Memory B cell (primary cell): ENCODE data around the gene MTUS2.

Experiments
- ATAC-seq: fragments of 150-1000 bp; cut with Tn5 transposase; 2 replicates; pipeline ENCODE4 v1.10.0; 2021; ENCODE audit warnings: low read depth, mild to moderate bottlenecking, moderate library complexity
- DNase-seq, 2 donors: peaks; one replicate each; pipeline ENCODE4 v3.0.0; 2022; ENCODE audit warnings: low spot score in 2 of 2
- H3K27ac Mint-ChIP-seq: one replicate; pipeline ENCODE4 v1.8.0; 2022; ENCODE audit warnings: mild to moderate bottlenecking, moderate library complexity, mixed read lengths
- H3K27me3 Mint-ChIP-seq: one replicate; pipeline ENCODE4 v1.8.0; 2022; ENCODE audit warnings: mixed read lengths
- H3K36me3 Mint-ChIP-seq: one replicate; pipeline ENCODE4 v1.8.0; 2022; ENCODE audit warnings: mild to moderate bottlenecking, mixed read lengths
- H3K4me1 Mint-ChIP-seq: one replicate; pipeline ENCODE4 v1.8.0; 2022; ENCODE audit warnings: mixed read lengths
- H3K4me3 Mint-ChIP-seq: one replicate; pipeline ENCODE4 v1.8.0; 2022; ENCODE audit warnings: mild to moderate bottlenecking, moderate library complexity, mixed read lengths
- H3K9me3 Mint-ChIP-seq: one replicate; pipeline ENCODE4 v1.8.0; 2022; ENCODE audit warnings: mixed read lengths

MTUS2 gene

DNA sequence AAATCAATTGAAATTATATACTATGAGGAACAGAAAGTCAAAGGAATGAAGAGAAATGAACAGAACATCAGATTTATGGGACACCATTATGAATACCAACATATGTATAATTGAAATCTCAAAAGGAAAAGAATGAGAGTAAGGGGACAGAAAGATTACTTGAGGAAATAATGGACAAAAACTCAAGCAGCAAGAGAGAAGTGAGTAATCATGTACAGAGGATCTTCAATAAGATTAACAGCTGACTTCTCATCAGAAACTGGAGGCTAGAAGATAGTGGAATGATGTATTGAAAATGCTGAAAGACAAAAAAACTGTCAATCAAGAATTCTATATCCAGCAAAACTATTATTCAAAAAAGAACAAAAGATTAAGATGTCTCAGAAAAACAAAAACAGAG, 10.4 kb downstream of the MTUS2 start:
- Mint-ChIP-seq H3K4me3 (no peak overlapping the region), H3K27ac (no peak overlapping the region), H3K4me1 (no peaks in the 10 kb centered on the region), H3K27me3 (no peaks in the 10 kb centered on the region), H3K36me3 (peaks cover 2% of the 10 kb centered on the region), H3K9me3 (peaks cover 24% of the 10 kb centered on the region)
- no peak for DNase-seq
- ATAC-seq: no peak

DNA sequence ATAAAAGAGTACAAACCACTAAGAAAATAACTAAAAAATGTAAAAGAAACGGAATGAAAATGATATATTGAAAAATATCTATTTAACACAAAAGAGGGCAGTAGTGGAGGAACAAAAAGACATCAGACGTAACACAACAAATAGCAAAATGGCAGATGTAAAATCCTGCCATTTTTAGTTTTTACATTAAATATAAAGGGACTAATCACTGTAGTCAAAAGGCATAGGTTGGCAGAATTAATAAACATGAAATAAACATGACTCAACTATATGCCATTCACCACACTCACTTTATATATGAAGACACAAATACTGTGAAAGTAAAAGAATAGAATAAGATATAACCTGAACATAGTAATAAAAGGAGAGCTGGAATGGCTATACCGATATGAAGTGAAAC, 11.0 kb downstream of the MTUS2 start:
- Mint-ChIP-seq H3K27me3 (no peaks in the 10 kb centered on the region), H3K27ac (no peak overlapping the region), H3K4me3 (no peak overlapping the region), H3K9me3 (peaks cover 24% of the 10 kb centered on the region), H3K36me3 (peaks cover 2% of the 10 kb centered on the region), H3K4me1 (no peaks in the 10 kb centered on the region)
- no peak for ATAC-seq
- no peak for DNase-seq

DNA sequence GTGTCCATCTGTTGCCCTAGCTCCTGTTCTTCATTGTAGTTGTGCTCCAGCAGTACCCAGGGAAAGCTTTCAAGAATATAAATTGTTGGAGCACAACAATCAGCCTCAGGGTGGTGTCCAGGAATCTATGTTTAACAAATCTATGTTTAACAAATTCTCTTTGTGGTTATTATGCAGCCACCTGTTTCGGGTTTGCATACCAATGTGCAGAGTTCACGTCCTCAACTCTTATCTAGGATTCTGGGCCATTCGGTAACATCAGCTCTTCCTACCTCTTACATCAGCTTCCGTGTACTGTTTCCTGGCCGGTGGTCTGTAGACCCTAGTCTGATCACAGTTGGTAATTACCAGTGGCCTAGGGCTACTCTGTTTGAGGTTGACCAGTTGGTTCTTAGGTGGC, 17.0 kb downstream of the MTUS2 start:
- no peak for DNase-seq
- no peak for ATAC-seq
- Mint-ChIP-seq H3K4me1 (no peaks in the 10 kb centered on the region), H3K4me3 (no peak overlapping the region), H3K27ac (no peak overlapping the region), H3K9me3 (no peaks in the 10 kb centered on the region), H3K36me3 (no peaks in the 10 kb centered on the region), H3K27me3 (peaks cover 4% of the 10 kb centered on the region)

DNA sequence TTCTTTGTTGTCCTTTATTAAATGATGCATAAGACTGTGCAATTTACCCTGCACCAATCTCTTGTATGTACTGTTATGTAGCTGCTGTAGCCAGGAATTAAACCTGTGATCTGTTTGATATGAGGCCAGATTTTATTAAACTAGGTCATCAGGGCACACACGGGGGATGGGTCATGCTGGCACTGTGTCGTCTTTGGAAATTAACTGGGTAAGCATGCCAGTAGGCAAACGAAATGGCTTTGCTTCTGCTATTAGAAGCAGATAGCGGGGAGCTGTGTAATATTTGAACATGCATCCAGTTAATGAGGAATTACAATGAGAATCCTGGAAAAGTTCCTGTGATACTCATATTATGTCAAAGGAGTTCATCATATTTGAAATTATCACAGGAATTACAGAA, 23.5 kb downstream of the MTUS2 start:
- Mint-ChIP-seq H3K9me3 (no peaks in the 10 kb centered on the region), H3K4me1 (no peaks in the 10 kb centered on the region), H3K36me3 (no peaks in the 10 kb centered on the region), H3K4me3 (no peak overlapping the region), H3K27ac (no peak overlapping the region), H3K27me3 (peaks cover 11% of the 10 kb centered on the region)
- DNase-seq (no peak), ATAC-seq (no peak)

DNA sequence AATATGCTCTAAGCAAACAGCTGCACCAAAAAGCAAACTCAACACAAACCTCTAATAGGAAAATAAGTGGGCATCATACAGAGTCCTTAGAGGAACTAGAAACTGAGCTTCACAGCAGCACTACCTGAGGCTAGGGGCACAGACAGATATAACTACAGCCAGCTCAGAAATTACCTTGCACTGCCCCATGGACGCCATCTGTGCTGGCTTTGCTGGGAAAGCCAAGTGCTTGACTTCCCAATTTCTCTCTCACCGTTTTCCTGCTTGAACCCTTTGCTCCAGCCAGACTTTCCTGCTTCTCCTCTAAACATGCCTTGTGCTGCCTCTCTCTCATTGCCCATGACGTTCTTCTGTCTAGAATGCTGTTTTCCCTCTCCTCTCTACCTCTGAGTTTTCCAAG, 29.3 kb downstream of the MTUS2 start:
- no peak for ATAC-seq
- peaks cover 6% of the 10 kb centered on the region for H3K4me1 Mint-ChIP-seq
- H3K36me3 Mint-ChIP-seq: no peaks in the 10 kb centered on the region
- H3K27ac Mint-ChIP-seq: no peak overlapping the region
- no peak for DNase-seq
- no peak overlapping the region for H3K4me3 Mint-ChIP-seq
- peaks cover 13% of the 10 kb centered on the region for H3K27me3 Mint-ChIP-seq
- H3K9me3 Mint-ChIP-seq: no peaks in the 10 kb centered on the region

DNA sequence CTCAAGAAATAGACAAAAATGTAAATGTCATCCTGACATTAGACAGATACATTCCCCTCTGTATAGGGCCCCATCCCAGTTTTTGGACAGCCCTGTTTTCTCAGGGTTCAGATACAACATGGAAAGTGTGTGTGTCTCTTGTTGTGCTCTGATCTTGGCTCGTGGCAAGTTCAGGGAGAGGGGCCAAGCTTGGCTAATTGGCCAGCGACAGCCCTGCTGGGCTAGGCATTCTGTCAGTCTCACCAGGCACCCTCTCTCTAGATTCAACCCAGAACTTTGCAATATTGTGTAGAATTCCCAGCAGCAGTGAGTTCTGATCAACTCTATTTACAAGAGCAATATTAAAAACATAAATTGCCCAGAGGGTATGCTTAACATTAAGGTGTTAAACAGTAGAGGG, 30.1 kb downstream of the MTUS2 start:
- H3K27ac Mint-ChIP-seq: no peak overlapping the region
- ATAC-seq (no peak), DNase-seq (no peak)
- H3K4me3 Mint-ChIP-seq: no peak overlapping the region
- peaks cover under 1% of the 10 kb centered on the region for H3K9me3 Mint-ChIP-seq
- peaks cover 6% of the 10 kb centered on the region for H3K4me1 Mint-ChIP-seq
- H3K36me3 Mint-ChIP-seq: no peaks in the 10 kb centered on the region
- H3K27me3 Mint-ChIP-seq: peaks cover 13% of the 10 kb centered on the region

DNA sequence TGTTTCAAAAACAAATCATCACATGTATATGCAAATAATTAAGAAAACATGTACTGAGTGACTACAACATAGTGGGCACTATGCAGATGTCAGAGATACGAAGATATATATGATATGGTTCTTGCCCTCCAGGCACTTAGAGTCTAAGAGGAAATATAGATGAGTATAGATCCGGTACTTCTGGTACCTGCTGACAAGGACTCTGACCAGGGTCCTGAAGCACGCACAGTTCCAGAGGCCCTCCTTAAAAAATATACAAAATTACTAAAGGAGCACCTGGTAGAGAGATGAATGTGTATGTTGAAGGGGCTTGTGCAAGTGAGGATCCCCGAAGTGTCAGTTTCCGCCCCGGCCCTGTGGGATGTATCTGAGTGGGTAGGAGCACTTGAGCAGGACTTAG, 31.3 kb downstream of the MTUS2 start:
- Mint-ChIP-seq H3K27me3 (peaks cover 15% of the 10 kb centered on the region), H3K4me3 (no peak overlapping the region)
- DNase-seq: no peak

DNA sequence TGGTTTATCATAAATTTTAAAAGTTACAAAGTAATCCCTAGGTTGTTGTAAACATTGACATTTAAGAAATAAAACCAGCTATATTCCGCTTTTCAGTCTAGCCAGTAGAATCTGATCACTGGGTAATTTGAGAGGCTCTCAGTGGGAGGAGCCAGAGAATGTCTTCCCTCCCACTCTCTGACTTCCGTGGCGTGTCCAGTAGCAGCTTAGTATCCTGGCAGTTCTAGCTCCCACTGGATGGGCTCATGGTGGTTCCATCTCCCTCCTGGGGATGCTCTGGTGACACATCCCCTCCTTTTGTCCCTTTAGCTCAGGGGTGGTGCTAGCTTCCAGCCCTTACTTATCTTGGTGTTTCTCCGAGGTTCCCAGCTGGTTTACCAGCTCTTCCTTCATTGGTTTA, 34.5 kb downstream of the MTUS2 start:
- Mint-ChIP-seq H3K27me3 (peaks cover 8% of the 10 kb centered on the region), H3K9me3 (peaks cover 2% of the 10 kb centered on the region), H3K27ac (no peak overlapping the region), H3K4me3 (no peak overlapping the region), H3K36me3 (no peaks in the 10 kb centered on the region), H3K4me1 (peaks cover 4% of the 10 kb centered on the region)
- no peak for DNase-seq
- no peak for ATAC-seq

More for the DNA sequence above, 31.3 kb downstream of the MTUS2 start:
- Mint-ChIP-seq H3K4me1 (peaks cover 6% of the 10 kb centered on the region), H3K9me3 (peaks cover 2% of the 10 kb centered on the region), H3K27ac (no peak overlapping the region), H3K36me3 (no peaks in the 10 kb centered on the region)
- no peak for ATAC-seq

DNA sequence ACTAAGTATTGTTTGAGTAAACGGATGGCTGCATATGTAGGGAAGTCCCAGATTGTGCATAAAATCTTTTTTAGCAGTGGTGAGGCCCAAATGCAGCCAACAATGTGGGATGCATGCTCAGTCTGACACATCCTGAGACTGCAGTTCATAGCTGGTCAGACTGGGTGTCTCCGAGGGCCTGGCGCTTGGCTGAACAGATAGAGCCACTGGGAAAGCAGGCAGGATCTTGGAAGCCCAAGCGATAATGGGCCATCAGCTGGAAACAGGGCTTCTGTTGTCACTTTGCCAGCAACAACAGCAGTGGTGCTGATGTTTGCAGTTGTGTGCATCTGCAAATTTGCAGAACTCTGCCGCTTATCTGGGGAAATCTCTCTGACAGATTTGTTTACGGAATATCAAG, 36.1 kb downstream of the MTUS2 start:
- Mint-ChIP-seq H3K27ac (no peak overlapping the region), H3K9me3 (peaks cover 2% of the 10 kb centered on the region), H3K27me3 (peaks cover 8% of the 10 kb centered on the region), H3K4me1 (peaks cover 3% of the 10 kb centered on the region), H3K36me3 (no peaks in the 10 kb centered on the region), H3K4me3 (no peak overlapping the region)
- ATAC-seq: no peak
- DNase-seq: no peak

DNA sequence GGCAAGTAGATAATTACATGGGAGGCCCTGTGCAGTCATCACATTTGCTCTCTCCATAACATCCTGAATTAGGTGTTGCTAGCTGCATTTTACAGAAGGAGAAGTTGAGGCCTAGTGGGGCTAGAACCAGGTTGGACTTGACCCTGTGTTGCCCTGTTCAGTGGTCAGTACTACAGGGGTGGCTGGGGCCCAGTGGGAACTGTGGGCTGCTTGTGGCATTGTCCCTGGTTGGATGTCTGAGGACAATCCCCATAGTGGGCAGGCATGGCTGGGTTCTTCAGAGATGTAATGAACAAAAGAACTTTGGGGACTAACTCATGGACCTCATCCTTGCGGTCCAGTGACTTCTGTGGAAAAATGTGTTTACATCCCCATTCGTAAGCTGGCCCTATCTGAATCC, 38.9 kb downstream of the MTUS2 start:
- Mint-ChIP-seq H3K9me3 (peaks cover 2% of the 10 kb centered on the region), H3K4me1 (no peaks in the 10 kb centered on the region), H3K36me3 (no peaks in the 10 kb centered on the region), H3K27ac (no peak overlapping the region), H3K4me3 (no peak overlapping the region), H3K27me3 (peaks cover 2% of the 10 kb centered on the region)
- no peak for ATAC-seq
- DNase-seq: no peak

DNA sequence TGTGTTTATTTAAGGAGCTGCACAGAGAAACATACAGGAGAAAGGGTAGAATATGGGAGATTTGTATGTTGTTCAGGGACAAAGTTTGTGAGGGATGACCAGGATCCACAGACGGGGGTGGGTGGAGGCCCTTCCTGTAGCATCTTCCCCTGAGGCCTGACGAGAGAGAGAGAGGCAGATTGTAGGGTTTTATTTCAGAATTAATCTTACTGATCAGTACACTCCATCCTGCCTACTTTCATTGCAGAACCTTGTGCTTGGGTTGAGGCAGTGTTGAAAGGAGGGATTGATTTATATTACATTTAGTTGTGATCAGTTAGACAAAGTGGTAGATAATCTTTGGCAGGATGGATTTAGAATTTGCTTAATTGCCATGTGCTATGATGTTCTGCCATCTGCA, 39.6 kb downstream of the MTUS2 start:
- no peak overlapping the region for H3K27ac Mint-ChIP-seq
- ATAC-seq: no peak
- H3K9me3 Mint-ChIP-seq: peaks cover 2% of the 10 kb centered on the region
- H3K4me3 Mint-ChIP-seq: no peak overlapping the region
- no peak for DNase-seq
- no peaks in the 10 kb centered on the region for H3K4me1 Mint-ChIP-seq
- H3K36me3 Mint-ChIP-seq: no peaks in the 10 kb centered on the region
- peaks cover 2% of the 10 kb centered on the region for H3K27me3 Mint-ChIP-seq

DNA sequence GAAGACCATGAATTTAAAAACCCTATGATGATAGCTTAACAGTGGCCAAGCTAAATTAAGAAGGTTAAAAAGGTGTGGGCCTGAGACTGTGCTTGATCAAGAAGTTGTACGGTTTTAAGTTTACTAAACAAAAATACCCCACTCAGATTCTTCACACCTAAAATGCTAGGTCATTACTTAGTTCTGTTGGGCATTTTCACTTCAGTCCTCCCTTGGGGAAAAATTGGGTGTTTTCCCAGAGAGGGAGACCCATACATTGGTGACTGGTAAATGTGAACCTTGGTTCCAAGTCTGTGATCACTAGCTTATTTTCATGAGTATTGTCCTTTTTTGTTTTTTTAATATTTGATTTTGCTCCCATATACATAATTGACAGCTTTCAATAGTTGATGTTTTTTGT, 44.4 kb downstream of the MTUS2 start:
- no peak for ATAC-seq
- Mint-ChIP-seq H3K4me1 (peaks cover 3% of the 10 kb centered on the region), H3K27me3 (no peaks in the 10 kb centered on the region), H3K4me3 (no peak overlapping the region), H3K36me3 (no peaks in the 10 kb centered on the region), H3K9me3 (no peaks in the 10 kb centered on the region), H3K27ac (no peak overlapping the region)
- no peak for DNase-seq

DNA sequence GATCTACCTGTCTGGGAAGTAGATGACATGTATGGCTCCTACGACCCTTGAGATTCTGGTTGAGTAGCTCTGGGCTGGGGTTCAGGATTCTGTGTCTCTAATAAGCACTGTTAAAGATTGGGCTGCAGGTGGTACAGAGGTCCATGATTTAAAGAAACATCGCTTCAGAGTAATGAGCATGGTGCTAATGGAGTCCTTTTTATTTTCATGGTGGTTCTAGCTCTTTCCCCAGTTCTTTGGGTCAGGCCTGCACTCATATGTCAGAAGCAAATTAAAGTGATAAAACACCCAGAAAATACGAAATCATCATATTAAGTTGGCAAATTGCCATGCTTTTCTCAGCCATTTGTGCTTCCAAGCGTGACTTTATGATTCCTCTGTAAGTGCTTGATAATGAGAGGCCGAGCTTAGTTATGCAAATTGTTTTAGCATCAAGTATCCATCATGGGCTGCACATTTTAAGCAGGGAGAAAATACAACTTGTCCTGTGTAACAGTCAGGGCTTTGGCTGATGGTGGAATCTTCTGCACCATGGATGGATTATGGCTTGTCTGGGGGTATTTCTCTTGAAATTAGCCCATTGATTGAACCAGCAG, 45.1 kb downstream of the MTUS2 start:
- H3K4me1 Mint-ChIP-seq: peaks cover 3% of the 10 kb centered on the region
- H3K36me3 Mint-ChIP-seq: no peaks in the 10 kb centered on the region
- H3K9me3 Mint-ChIP-seq: no peaks in the 10 kb centered on the region
- H3K4me3 Mint-ChIP-seq: no peak overlapping the region
- DNase-seq: no peak
- ATAC-seq: no peak
- H3K27ac Mint-ChIP-seq: no peak overlapping the region
- H3K27me3 Mint-ChIP-seq: no peaks in the 10 kb centered on the region

DNA sequence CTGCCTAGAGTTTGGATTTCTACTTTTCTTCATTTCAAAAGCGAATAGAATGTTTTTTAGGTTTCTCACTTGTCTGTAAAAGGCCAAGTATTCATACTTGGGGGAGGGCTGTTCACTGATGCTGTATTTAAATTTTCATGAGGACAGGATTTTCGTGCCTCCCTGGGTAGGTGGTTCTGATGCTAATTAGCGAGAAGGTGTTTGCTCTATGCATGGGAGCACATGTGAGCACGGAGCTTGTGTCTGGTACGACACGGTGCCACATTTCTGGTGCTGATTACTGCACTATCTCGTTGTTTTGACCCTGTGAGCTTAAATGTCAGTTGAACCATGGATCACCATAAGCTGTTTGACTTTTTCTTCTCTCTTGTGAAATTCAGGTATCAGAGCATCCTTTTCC, 45.8 kb downstream of the MTUS2 start:
- Mint-ChIP-seq H3K4me1 (peaks cover 3% of the 10 kb centered on the region), H3K4me3 (no peak overlapping the region), H3K36me3 (no peaks in the 10 kb centered on the region), H3K27me3 (no peaks in the 10 kb centered on the region), H3K9me3 (peaks cover 1% of the 10 kb centered on the region), H3K27ac (no peak overlapping the region)
- ATAC-seq (no peak), DNase-seq (no peak)

DNA sequence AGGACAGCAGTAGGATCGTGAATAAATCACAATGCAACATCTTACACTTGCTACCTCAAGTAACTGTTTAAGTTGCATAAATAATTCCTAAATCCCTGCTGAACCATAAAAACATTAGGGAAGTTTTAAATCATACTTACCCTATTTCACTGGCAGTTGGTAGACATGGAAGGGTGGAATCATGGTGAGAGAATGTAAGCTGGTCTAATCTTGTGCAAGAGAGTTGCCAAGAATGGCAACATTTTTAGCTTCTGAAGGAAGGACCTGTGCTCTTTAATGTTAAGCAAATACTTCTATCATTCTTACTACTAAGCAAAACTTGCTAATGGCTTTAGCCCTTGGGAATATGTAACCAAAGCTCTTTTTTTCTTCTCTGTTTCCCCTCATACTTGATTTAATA, 46.8 kb downstream of the MTUS2 start:
- no peak for ATAC-seq

More for the DNA sequence above, 46.8 kb downstream of the MTUS2 start:
- no peak for DNase-seq
- Mint-ChIP-seq H3K4me1 (peaks cover 3% of the 10 kb centered on the region), H3K4me3 (no peak overlapping the region), H3K27me3 (no peaks in the 10 kb centered on the region), H3K9me3 (peaks cover 3% of the 10 kb centered on the region), H3K27ac (no peak overlapping the region), H3K36me3 (no peaks in the 10 kb centered on the region)
